ENCODE data around the gene PTPRN2.

DNA sequence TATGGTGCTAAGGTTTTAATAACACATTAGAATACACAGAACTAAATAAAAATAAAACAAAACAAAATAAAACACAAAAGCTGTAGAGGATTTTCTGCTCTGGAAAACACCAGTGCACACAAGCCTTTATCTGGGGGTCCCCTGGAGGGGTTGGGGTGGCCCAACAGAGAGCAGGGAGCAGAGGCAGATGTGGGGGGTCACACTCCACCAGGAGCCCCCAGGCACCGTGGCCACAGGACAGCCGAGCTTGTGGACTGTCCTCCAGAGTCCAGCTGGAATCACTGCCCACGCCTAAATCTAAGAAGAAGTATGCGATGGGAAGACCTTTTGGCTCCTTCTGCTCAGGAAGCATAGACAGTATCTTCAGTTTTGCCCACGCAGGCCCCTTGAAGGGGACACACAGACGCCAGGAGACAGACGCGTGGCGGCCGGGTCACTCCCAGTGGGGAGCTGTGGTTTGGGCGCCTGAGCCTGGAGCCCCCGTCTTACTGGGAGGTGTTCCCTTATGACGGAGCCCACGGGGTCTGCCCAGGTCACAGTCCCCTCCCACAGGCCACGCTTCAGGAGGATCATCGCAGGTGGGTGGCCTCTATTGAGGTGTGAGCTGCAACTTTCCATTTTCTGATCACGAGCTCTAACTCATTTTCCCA is 595.0 kb downstream of the PTPRN2 start:
- TF ChIP-seq NANOG (IDR thresholded peaks at IDR 0.05; ENCODE audit: insufficient read depth, low read depth, low read length, poor library complexity, severe bottlenecking) (no peak), RBBP5 (IDR thresholded peaks at IDR 0.05; ENCODE audit: borderline replicate concordance, low read depth, low read length) (no peak), CHD2 (IDR thresholded peaks at IDR 0.05; ENCODE audit: low read length) (no peak), CTBP2 (IDR thresholded peaks at IDR 0.05; ENCODE audit: borderline replicate concordance, insufficient read depth, insufficient read length, low read length) (no peak)
- TF ChIP-seq, protein P1, sequence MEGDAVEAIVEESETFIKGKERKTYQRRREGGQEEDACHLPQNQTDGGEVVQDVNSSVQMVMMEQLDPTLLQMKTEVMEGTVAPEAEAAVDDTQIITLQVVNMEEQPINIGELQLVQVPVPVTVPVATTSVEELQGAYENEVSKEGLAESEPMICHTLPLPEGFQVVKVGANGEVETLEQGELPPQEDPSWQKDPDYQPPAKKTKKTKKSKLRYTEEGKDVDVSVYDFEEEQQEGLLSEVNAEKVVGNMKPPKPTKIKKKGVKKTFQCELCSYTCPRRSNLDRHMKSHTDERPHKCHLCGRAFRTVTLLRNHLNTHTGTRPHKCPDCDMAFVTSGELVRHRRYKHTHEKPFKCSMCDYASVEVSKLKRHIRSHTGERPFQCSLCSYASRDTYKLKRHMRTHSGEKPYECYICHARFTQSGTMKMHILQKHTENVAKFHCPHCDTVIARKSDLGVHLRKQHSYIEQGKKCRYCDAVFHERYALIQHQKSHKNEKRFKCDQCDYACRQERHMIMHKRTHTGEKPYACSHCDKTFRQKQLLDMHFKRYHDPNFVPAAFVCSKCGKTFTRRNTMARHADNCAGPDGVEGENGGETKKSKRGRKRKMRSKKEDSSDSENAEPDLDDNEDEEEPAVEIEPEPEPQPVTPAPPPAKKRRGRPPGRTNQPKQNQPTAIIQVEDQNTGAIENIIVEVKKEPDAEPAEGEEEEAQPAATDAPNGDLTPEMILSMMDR (IDR thresholded peaks at IDR 0.05; ENCODE audit: control extremely low read depth in 1 of 3, insufficient read depth in 1 of 3, low read depth in 1 of 3, low read length in 3 of 3), result no peak

Data from H1 (cell line).